ENCODE results near the gene FOXP4.

Gene FOXP4

GRCh38 chr6:41587131-41587879, 41.1 kb downstream of the FOXP4 start:
- Histone ChIP-seq H3K27ac (no peak overlapping the region), H3K4me2 (ENCODE audit: low read length) (no peak overlapping the region), H3K36me3 (ENCODE audit: control insufficient read depth, insufficient read depth, low read length) (no peaks in the 10 kb centered on the region), H3K9ac (no peak overlapping the region), H3K9me3 (ENCODE audit: control insufficient read depth, low read length) (no peaks in the 10 kb centered on the region), H3K4me3 (ENCODE audit: low read depth, low read length) (no peak overlapping the region), H2AFZ (no peak overlapping the region), H3K79me2 (no peaks in the 10 kb centered on the region), H3K4me1 (no peaks in the 10 kb centered on the region), H3K27me3 (ENCODE audit: control insufficient read depth, insufficient read depth, low read length) (no peaks in the 10 kb centered on the region)
- no peak for TF ChIP-seq CTCF (IDR thresholded peaks at IDR 0.05)

- Histone ChIP-seq H3K4me3 (ENCODE audit: low read depth, low read length) (no peak overlapping the region), H3K4me2 (ENCODE audit: low read length) (no peak overlapping the region), H3K4me1 (no peaks in the 10 kb centered on the region), H3K79me2 (no peaks in the 10 kb centered on the region), H3K36me3 (ENCODE audit: control insufficient read depth, insufficient read depth, low read length) (no peaks in the 10 kb centered on the region), H3K9ac (no peak overlapping the region), H3K27ac (no peak overlapping the region), H3K27me3 (ENCODE audit: control insufficient read depth, insufficient read depth, low read length) (no peaks in the 10 kb centered on the region), H3K9me3 (ENCODE audit: control insufficient read depth, low read length) (no peaks in the 10 kb centered on the region), H2AFZ (no peak overlapping the region)
- no peak for TF ChIP-seq CTCF (IDR thresholded peaks at IDR 0.05)
Measured at GRCh38 chr6:41588111-41588510, 41.9 kb downstream of the FOXP4 start.

GRCh38 chr6:41589223-41589622, 43.0 kb downstream of the FOXP4 start:
- no peaks in the 10 kb centered on the region for H3K27me3 ChIP-seq (ENCODE audit: control insufficient read depth, insufficient read depth, low read length)
- TF ChIP-seq CTCF (IDR thresholded peaks at IDR 0.05): no peak
- no peak overlapping the region for H3K9ac ChIP-seq
- H3K27ac ChIP-seq: no peak overlapping the region
- no peaks in the 10 kb centered on the region for H3K9me3 ChIP-seq (ENCODE audit: control insufficient read depth, low read length)
- no peaks in the 10 kb centered on the region for H3K36me3 ChIP-seq (ENCODE audit: control insufficient read depth, insufficient read depth, low read length)
- no peak overlapping the region for H3K4me3 ChIP-seq (ENCODE audit: low read depth, low read length)
- no peaks in the 10 kb centered on the region for H3K79me2 ChIP-seq
- no peaks in the 10 kb centered on the region for H3K4me1 ChIP-seq
- H3K4me2 ChIP-seq (ENCODE audit: low read length): no peak overlapping the region
- no peak overlapping the region for H2AFZ ChIP-seq

- no peaks in the 10 kb centered on the region for H3K9me3 ChIP-seq (ENCODE audit: control insufficient read depth, low read length)
- no peak overlapping the region for H3K9ac ChIP-seq
- H3K4me1 ChIP-seq: no peaks in the 10 kb centered on the region
- no peak overlapping the region for H3K27ac ChIP-seq
- no peak overlapping the region for H2AFZ ChIP-seq
- no peak overlapping the region for H3K4me2 ChIP-seq (ENCODE audit: low read length)
- H3K79me2 ChIP-seq: no peaks in the 10 kb centered on the region
- no peak overlapping the region for H3K4me3 ChIP-seq (ENCODE audit: low read depth, low read length)
- H3K27me3 ChIP-seq (ENCODE audit: control insufficient read depth, insufficient read depth, low read length): no peaks in the 10 kb centered on the region
- no peak for TF ChIP-seq CTCF (IDR thresholded peaks at IDR 0.05)
- H3K36me3 ChIP-seq (ENCODE audit: control insufficient read depth, insufficient read depth, low read length): no peaks in the 10 kb centered on the region
Measured at GRCh38 chr6:41589636-41590622, 43.7 kb downstream of the FOXP4 start.

Measured in parathyroid adenoma (tissue), 2 donors.